HG03108 (cell line): ENCODE data around the gene NPIPB2.

Source experiments
- ATAC-seq: cut with Tn5 transposase; IDR thresholded peaks from one replicate; pipeline ENCODE4 v1.9.1; 2021; ENCODE audit warnings: moderate library complexity; ENCODE audit not compliant: unreplicated experiment

NPIPB2 gene

DNA sequence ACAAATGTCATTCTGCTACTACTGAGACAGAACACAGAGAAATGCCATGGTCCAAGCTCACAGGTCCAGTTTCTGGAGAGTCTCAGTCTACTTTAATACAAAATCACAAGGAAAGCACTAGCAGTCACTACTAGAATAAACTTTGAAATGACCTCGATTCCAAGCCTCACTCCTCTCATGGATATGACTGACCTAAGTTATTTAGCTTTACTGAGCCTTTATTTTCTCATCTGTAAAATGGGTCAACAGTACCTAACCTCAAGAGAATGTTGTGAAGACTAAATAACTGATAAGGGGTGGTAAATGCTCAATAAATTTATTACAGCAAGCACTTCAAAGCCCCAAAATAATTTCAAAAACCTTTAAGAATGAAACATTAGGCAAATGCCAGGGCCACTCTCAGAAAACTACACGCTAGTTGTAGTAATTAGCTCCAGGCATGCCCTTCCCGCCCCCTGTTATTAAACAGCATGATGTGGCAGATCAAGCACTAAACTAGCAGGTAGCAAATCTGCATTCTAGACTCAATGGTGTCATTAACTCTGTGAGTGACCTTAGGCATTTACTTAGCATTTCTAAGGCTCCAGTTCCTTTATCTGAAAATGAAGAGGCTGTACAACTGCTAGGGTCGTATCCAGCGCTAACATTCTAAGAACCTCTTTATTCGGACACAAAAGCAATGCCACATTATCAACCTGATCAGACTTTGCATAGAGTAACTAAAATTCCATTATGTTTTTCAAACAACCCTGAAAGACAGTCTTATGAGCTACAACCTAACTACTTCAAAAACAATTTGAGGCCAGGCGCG, 34.5 kb downstream of the NPIPB2 start:
- ATAC-seq, result no peak

DNA sequence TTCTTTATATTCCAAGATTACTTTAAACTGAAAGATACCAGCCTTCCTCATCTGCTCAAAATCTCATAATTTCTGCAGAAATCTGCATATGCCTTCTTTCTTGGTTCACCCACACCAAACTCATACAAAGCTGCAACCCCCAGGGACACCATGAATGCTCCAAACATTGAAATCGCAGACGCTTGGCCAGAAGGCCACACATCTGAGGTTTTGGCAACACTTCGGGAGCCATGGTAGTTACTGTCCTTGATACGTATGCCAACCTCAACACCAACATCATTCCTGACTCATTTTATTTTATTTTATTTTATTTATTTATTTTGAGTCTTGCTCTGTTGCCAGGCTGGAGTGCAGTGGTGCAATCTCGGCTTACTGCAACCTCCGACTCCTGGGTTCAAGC, 37.9 kb downstream of the NPIPB2 start:
- ATAC-seq, result no peak

DNA sequence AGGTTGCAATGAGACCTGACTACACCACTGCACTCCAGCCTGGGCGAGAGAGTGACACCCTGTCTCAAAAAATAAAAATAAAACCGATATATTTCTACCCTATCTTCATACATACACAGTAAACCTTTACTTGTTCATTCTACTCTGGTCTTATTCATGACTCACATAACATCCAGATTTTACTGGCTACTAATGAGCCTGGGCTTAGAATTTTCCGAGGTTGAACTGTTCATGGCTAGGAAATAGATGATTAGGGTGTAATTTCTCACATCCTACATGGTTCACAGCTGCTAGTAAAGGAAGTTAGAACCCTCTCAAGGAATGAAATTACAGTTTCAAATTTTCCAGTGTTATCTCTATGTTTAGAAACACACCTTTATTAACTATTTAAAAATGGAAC, 40.8 kb downstream of the NPIPB2 start:
- ATAC-seq, result no peak

DNA sequence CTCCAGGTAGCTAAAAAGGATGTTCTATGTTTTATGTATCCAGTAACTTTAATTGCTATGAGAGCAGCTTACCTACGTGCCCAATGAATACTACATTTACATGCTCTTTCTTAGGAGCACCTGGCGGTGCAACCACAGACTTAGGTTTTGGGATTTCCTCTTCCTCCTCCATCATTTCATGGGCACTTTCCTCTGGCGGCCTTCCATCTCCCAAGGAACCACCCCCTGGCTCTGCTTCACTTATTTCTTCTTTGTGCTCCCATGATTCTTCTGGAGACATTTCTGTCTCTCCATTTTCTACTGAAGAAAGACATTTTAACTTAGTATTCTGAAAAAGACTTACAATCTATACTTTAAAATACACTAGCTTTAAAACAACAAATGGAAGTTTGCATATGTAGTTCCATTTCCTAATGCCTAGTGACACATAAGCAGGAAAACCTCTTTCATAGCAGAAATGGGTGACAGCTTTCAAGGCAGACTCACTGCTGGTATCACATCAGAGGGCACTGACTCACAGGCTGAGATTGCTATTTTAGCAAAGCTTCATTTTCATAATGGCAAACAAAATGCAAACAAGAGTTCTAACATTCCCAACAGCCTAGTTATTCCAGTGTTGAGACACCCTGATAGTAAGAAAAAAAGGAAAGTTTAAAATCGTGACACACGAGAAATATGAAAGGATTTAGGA, 45.2 kb downstream of the NPIPB2 start:
- ATAC-seq, result no peak

DNA sequence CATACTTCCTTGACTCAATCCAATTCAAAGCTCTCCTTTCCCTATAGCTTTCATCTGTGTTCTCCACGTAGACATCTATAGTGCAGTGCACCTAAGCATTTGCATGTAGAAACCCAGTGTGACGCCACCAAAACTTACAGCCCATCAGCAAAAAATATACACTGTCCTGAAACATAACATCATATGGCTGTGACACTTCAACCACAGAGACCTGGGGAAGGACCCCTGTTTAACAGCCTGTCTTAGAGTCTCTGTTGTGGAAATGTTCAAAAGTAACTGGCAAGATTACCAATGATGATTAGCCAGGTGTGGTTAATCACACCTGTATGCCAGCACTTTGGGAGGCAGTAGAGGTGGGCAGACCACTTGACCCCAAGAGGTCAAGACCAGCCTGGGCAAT, 48.3 kb downstream of the NPIPB2 start:
- no peak for ATAC-seq

DNA sequence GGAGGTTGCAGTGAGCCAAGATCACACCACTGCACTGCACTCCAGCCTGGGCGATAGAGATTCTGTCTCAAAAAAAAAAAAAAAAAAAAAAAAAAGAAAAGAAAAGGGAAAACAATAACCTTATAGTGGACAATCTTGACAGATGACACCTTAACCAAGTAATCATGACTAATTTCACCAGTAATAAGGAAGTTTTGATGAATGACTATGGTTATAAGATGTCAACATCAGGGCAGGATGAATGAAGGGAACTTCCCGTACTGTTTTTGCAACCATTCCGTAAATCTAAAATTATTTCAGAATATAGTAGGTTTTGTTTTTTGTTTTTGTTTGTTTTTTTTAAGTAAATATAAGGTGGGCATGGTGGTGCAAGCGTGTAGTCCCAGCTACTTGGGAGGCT, 49.1 kb downstream of the NPIPB2 start:
- ATAC-seq, result no peak

DNA sequence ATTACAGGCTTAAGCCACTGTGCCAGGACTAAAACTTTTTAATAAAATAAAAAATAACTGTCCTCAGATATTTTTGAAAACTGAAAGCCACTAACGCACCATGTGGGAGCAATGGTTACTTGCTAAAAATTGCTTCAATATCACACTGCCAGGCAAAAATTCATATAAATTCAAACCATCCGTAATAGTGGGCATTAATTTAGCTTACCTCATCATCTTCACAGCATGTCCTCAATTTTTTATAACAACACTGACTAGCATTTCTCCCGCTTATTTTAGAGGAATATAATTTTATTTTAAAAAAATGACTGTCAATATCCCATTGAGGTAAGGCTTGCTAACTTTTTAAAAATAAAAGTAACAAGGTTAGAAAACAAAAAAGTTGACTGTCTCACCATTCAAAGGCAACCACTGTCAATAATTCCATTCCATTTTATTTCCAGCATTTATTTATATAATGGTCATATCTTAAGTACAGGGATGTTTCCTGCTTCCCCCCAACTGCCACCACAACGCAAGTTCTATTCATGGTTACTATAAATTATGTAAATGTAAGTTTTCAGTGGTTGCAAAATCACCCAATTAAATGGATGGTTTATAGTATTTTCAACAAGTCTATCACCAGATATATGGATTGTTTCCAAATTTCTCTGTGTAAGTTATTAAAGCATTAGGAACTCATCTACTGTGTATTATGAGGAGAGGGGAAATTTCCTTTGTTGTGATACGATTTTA, 51.4 kb downstream of the NPIPB2 start:
- no peak for ATAC-seq

DNA sequence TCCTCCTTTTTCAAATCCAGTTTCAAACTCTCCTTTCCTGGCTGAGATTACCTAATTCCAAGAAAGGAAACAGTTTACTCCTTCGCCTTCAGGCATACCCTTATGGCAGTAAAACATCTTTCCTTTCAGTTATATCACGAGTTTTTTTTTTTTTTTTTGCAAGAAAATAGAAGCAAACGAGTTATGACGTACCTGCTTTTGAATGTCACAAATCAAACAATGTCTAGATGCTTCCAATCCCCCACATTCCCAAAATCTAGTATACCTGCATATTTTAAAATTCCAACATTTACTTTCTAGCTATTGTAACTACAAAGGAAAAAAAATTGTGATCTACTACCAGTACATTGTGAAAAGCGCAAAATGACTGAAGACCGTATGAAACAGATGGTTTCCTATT, 55.0 kb downstream of the NPIPB2 start:
- no peak for ATAC-seq

DNA sequence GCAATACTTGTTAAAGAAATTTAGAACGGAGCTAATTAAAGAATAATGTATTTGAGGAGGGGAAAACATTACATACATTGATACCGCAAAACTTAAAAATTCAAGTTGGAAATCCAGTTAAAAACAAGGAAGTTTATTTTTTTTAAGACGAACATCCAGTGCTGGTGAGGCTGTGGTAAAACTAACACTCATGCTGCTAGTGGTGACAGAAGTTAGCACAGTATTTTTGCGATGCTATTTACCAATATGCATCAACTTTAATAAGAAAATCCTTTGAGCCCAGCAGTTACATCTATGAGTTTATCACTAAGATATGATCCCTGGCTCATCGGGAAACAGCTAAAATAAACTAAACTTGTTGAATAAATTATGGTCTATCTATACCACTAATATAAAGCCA, 57.8 kb downstream of the NPIPB2 start:
- no peak for ATAC-seq

DNA sequence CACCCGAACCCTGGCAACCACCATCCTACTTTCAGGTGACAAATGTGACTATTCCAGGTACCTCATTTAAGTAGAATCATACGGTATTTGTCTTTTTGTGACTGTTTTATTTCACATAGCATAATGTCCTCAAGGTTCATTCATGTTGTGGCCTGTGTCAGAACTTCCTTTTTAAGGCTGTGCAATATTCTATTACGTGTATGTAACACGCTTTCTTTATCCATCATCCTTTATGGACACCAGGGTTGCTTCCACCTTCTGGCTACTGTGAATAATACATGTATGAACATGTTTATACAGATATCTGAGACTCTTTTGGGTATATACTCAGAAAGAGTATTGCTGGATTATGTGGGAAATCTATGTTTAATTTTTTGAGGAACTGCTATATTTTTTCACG, 61.8 kb downstream of the NPIPB2 start:
- ATAC-seq, result no peak

DNA sequence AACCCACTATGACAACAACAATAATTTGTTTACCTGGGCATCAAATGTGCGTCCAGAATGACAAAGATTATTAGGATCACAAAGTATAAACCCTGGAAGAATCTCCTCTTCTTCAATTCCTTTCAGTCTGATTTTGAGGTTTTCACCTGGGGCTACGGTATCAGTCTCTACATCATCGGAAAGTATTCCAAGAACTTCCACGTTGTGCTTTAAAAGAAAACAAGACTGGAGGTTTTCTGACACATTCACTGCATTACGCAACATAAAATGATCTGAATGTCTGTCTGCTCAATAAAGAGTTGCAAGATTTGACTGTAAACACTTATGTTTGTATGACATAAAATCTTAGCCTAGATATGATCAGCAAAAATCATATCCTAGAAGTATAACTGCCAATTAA, 64.5 kb downstream of the NPIPB2 start:
- ATAC-seq, result no peak
